Osteoblast (primary cell): ENCODE data around the gene AAMDC. TPM values are rescaled to one million over a fixed set of nuclear protein-coding genes. Genes with fewer than 3 reads are reported as not detected.

ENCODE experiments used
- DNase-seq: peaks from one replicate; pipeline ENCODE4 v3.0.0; 2011; ENCODE audit warnings: low spot score, mixed read lengths; ENCODE audit not compliant: insufficient read length; ENCODE audit errors: missing footprints
- H2AFZ ChIP-seq: 2 replicates; pipeline ENCODE4 v1.6.0; 2011; ENCODE audit warnings: mild to moderate bottlenecking, low read length
- H3K27ac ChIP-seq: 2 replicates; pipeline ENCODE4 v1.5.1; 2011; ENCODE audit warnings: mild to moderate bottlenecking, low read depth, low read length, moderate library complexity
- H3K27me3 ChIP-seq: 2 replicates; pipeline ENCODE4 v1.6.0; 2012; ENCODE audit warnings: mild to moderate bottlenecking, control low read depth, inconsistent platforms, low read length, moderate library complexity; ENCODE audit not compliant: insufficient read depth
- H3K36me3 ChIP-seq: 2 replicates; pipeline ENCODE4 v1.5.1; 2011; ENCODE audit warnings: mild to moderate bottlenecking, low read length, control low read depth, moderate library complexity; ENCODE audit not compliant: insufficient read depth
- H3K4me1 ChIP-seq: 2 replicates; pipeline ENCODE4 v1.5.1; 2011; ENCODE audit warnings: mild to moderate bottlenecking, low read length, control low read depth, moderate library complexity; ENCODE audit not compliant: insufficient read depth
- H3K4me2 ChIP-seq: 2 replicates; pipeline ENCODE4 v1.6.0; 2011; ENCODE audit warnings: mild to moderate bottlenecking, low read length; ENCODE audit not compliant: insufficient read depth
- H3K4me3 ChIP-seq: fragments of 200-600 bp; sonication (generic); 3 replicates; pipeline ENCODE4 v1.5.1; 2012; ENCODE audit warnings: mild to moderate bottlenecking, low read length, inconsistent platforms; ENCODE audit not compliant: insufficient read depth
- H3K79me2 ChIP-seq: 2 replicates; pipeline ENCODE4 v1.6.0; 2012; ENCODE audit warnings: mild to moderate bottlenecking, low read length, control low read depth, inconsistent platforms; ENCODE audit not compliant: insufficient read depth
- H3K9me3 ChIP-seq: 2 replicates; pipeline ENCODE4 v1.5.1; 2011; ENCODE audit warnings: low read depth, low read length, control low read depth
- H4K20me1 ChIP-seq: 2 replicates; pipeline ENCODE4 v1.6.0; 2012; ENCODE audit warnings: mild to moderate bottlenecking, low read length, control low read depth; ENCODE audit not compliant: insufficient read depth
- total RNA-seq: library from RNA; depleted of rRNA; stranded (reverse); fragments of >200 nt; gene quantifications from 2 replicates; pipeline ENCODE4 v1.2.3, GENCODE V29; 2012
- TF ChIP-seq, protein P1 (sequence below): IDR thresholded peaks from 2 replicates; pipeline ENCODE4 v1.5.1; 2011; ENCODE audit warnings: mild to moderate bottlenecking, low read depth, low read length, moderate library complexity; ENCODE audit errors: extremely low read depth

AAMDC gene
- total RNA-seq, 1 donor = 14.8 TPM

DNA sequence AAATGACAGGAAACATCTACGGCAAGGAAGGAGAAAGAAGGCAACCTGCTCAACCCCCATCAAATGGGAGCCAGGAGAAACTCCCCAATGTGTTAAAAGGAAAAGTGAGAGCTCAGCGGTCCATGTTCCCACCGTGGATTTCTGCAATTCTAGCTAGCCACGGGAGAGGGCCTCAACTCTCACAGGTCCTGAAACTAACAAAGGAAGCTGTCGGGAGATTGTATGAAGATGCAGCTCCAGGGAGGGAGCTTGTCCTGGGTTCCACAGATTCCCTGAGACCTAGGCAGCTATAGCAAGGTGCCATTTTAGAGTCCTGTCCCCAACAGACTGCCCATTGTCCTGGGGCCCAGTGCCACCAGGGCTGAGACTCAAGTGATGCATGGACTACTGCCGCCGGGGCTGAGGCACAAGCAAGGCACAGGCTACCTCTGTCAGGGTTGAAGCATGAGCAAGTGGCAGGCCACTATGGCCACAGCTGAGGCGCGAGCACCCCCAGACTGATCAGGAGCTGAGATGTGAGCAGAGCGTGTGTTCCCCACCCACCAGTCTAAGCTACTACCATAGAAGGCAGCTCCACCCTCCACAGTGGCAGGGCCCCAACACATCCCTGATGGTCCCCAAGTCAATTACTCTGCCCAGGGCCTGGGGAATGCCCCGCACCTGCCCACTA is 31.7 kb upstream of the AAMDC start:
- Histone ChIP-seq H3K79me2 (peaks cover 96% of the 10 kb centered on the region), H3K4me3 (no peak overlapping the region), H2AFZ (no peak overlapping the region), H3K9me3 (no peaks in the 10 kb centered on the region), H3K4me1 (no peaks in the 10 kb centered on the region), H3K27ac (no peak overlapping the region), H4K20me1 (peaks cover 82% of the 10 kb centered on the region), H3K36me3 (no peaks in the 10 kb centered on the region), H3K4me2 (no peak overlapping the region), H3K27me3 (no peaks in the 10 kb centered on the region)
- peak; percentile 17 for DNase-seq
- TF ChIP-seq, protein P1, sequence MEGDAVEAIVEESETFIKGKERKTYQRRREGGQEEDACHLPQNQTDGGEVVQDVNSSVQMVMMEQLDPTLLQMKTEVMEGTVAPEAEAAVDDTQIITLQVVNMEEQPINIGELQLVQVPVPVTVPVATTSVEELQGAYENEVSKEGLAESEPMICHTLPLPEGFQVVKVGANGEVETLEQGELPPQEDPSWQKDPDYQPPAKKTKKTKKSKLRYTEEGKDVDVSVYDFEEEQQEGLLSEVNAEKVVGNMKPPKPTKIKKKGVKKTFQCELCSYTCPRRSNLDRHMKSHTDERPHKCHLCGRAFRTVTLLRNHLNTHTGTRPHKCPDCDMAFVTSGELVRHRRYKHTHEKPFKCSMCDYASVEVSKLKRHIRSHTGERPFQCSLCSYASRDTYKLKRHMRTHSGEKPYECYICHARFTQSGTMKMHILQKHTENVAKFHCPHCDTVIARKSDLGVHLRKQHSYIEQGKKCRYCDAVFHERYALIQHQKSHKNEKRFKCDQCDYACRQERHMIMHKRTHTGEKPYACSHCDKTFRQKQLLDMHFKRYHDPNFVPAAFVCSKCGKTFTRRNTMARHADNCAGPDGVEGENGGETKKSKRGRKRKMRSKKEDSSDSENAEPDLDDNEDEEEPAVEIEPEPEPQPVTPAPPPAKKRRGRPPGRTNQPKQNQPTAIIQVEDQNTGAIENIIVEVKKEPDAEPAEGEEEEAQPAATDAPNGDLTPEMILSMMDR = no peak

DNA sequence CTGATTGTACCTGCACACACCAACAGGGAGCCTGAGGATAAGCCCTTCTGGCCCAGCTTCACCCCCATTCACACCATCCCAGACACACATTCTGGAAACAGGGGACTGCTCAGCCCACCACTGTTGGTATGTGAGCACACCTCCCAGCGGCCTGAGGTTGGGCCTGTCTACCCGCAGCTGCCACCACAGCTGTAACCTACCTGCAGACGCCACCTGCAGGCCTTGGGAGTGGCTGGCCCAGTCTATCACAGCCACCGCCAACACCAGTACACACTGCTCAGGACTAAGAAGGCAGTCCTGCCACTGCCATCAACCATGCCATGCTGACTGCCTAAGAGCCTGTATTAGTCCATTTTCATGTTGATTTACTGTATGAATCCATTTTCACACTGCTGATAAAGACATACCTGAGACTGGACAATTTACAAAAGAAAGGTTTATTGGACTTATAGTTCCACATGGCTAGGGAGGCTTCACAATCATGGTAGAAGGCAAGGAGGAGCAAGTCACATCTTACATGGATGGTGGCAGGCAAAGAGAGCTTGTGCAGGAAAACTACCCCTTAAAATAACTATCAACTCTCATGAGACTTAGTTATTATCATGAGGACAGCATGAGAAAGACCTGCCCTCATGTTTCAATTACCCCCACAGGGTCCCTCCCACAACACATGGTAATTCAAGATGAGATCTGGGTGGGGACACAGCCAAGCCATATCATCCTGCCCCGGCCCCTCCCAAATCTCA is 31.0 kb upstream of the AAMDC start:
- H3K27me3 ChIP-seq = no peaks in the 10 kb centered on the region
- peaks cover 95% of the 10 kb centered on the region for H3K79me2 ChIP-seq
- DNase-seq = peak; percentile 29
- H3K4me1 ChIP-seq = no peaks in the 10 kb centered on the region
- TF ChIP-seq, protein P1 = no peak
- H3K4me2 ChIP-seq = no peak overlapping the region
- H3K4me3 ChIP-seq = no peak overlapping the region
- no peak overlapping the region for H3K27ac ChIP-seq
- no peak overlapping the region for H2AFZ ChIP-seq
- peaks cover 76% of the 10 kb centered on the region for H4K20me1 ChIP-seq
- H3K36me3 ChIP-seq = no peaks in the 10 kb centered on the region
- H3K9me3 ChIP-seq = no peaks in the 10 kb centered on the region

DNA sequence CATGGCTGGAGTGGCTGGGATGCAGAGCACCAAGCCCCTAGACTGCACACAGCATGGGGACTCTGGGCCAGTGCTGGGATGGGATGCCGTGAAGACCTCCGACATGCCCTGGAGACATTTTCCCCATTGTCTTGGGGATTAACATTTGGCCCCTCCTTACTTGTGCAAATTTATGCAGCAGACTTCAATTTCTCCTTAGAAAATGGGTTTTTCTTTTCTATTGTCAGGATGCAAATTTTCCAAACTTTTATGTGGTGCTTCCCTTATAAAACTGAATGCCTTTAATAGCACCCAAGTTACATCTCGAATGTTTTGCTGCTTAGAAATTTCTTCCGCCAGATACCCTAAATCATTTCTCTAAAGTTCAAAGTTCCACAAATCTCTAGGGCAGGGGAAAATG is 29.6 kb upstream of the AAMDC start:
- Histone ChIP-seq H3K4me2 (no peak overlapping the region), H3K27me3 (no peaks in the 10 kb centered on the region), H3K4me3 (no peak overlapping the region), H3K27ac (no peak overlapping the region), H3K36me3 (no peaks in the 10 kb centered on the region), H3K9me3 (no peaks in the 10 kb centered on the region), H3K79me2 (peaks cover 99% of the 10 kb centered on the region), H2AFZ (no peak overlapping the region), H3K4me1 (no peaks in the 10 kb centered on the region), H4K20me1 (peaks cover 83% of the 10 kb centered on the region)
- TF ChIP-seq, protein P1 = no peak
- no peak for DNase-seq

DNA sequence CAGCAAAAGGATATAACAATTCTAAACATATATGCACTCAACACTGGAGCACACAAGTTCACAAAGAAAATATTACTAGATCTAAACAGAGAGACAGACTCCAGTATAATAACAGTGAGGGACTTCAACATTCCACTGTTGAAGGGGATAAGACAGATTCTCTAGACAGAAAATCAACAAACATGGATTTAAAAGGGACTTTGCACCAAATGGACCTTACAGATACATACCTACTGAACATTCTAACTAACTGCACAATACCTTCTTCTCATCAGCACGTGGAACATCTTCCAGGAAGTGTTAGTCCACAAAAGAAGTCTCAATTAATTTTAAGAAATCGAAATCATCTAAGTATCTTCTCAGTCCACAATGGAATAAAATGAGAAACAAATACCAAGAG is 27.0 kb upstream of the AAMDC start:
- no peaks in the 10 kb centered on the region for H3K4me1 ChIP-seq
- no peak for DNase-seq

More for the DNA sequence above, 27.0 kb upstream of the AAMDC start:
- peaks cover 80% of the 10 kb centered on the region for H4K20me1 ChIP-seq
- no peak overlapping the region for H3K4me2 ChIP-seq
- TF ChIP-seq, protein P1 = no peak
- H3K27me3 ChIP-seq = no peaks in the 10 kb centered on the region
- no peak overlapping the region for H2AFZ ChIP-seq
- H3K36me3 ChIP-seq = no peaks in the 10 kb centered on the region
- no peaks in the 10 kb centered on the region for H3K9me3 ChIP-seq
- no peak overlapping the region for H3K27ac ChIP-seq
- H3K79me2 ChIP-seq = peaks cover 99% of the 10 kb centered on the region
- no peak overlapping the region for H3K4me3 ChIP-seq
